SK-MEL-5 (cell line): ENCODE data around the gene ANKRD6. TPM values are rescaled to one million over a fixed set of nuclear protein-coding genes. Genes with fewer than 3 reads are reported as not detected.

Experiments
- DNase-seq: peaks from one replicate; pipeline ENCODE4 v3.0.0-alpha.2; 2016; ENCODE audit warnings: low read depth, low spot score
- in situ Hi-C: cut with HindIII; loops from 2 replicates; pipeline ENCODE4 v1.10.0; 2016; ENCODE audit warnings: low sequenced_read_pairs, high pct_unique_total_duplicates, low pct_unique_long_range_greater_than_20kb
- total RNA-seq: library from RNA; depleted of rRNA; stranded (reverse); fragments of >200 nt; shearing (Covaris generic); gene quantifications from 2 replicates; pipeline ENCODE4 v1.2.3, GENCODE V29; 2014

The ANKRD6 gene
- total RNA-seq, 1 experiment from 2014 or later: 19.3 TPM

- in situ Hi-C loops: no loop called here
- no peak for DNase-seq
Measured at GRCh38 chr6:89566008-89566800, 133.3 kb downstream of the ANKRD6 start.

DNA sequence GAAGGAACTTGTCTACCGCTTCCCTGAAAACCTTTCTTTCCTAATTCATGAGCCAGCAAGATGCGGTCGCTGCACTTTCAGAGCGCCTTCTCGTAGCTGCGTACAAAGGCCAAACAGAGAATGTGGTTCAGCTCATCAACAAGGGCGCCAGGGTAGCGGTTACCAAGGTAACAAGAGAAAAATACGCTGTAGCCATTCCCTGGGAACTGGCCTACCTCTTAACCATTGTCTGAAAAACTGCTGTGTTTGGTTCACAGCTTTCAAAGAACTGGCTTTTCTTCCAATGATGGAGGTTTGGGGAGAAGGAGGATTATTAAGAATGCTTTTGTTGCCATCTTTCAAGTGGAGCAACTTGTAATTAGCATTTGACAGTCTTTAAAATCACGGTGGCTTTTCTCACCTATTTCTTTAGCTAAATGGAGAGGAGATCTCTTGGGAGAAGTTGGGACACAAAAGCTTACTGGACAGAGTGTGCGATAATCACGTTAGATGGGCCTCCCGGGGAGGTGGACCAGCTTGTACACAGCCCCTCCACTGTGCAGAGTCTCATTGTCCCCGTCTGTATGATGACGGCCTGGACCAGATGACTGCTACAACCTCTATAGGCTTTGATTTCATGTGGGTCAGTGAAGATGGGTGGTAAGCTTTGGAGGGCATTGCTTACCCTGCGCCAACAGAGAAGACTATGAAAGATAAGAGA is 134.1 kb downstream of the ANKRD6 start:
- no peak for DNase-seq

DNA sequence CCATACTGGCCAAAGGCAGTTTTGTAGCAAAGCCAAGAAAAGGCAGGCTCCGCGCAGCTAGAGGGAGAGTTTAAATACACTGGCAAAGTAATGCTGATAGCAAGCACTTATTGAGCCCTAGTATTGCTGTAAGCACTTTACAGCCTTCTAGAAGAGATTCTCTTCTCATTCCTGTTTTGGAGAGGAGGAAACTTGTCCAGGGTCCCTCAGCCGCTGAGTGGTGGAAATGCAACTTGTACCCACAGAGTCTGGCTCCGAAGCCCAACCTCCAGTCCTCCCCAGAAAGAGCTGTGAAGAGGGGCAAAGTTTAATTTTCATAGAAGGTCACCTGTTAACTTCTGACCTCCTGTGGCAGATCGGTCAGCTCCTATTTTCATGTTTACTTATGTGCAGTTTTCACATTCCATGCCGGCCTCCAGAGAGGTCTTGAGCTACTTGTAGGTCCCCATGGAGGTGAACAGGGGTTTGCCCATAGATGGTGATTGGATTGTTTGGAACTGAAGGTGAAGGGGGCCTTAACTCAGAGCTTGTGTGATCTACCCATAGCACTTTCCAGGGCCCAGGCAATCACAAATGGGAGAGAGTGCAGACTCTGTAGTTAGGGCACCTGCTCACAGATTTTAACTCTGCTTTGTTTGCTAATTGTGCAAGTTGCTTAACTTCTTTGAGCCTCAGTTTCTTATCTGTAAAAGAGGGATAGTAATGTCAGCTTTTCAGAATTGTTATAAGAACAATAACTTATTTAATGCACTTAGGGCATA is 134.9 kb downstream of the ANKRD6 start:
- DNase-seq: no peak
- in situ Hi-C loops: no loop called here

More for the DNA sequence above, 134.1 kb downstream of the ANKRD6 start:
- in situ Hi-C loops: no loop called here

GRCh38 chr6:89574910-89575561 is 142.1 kb downstream of the ANKRD6 start:
- in situ Hi-C loops: no loop called here
- DNase-seq: no peak

GRCh38 chr6:89575562-89575960 is 142.6 kb downstream of the ANKRD6 start:
- DNase-seq: no peak
- in situ Hi-C loops: no loop called here

DNA sequence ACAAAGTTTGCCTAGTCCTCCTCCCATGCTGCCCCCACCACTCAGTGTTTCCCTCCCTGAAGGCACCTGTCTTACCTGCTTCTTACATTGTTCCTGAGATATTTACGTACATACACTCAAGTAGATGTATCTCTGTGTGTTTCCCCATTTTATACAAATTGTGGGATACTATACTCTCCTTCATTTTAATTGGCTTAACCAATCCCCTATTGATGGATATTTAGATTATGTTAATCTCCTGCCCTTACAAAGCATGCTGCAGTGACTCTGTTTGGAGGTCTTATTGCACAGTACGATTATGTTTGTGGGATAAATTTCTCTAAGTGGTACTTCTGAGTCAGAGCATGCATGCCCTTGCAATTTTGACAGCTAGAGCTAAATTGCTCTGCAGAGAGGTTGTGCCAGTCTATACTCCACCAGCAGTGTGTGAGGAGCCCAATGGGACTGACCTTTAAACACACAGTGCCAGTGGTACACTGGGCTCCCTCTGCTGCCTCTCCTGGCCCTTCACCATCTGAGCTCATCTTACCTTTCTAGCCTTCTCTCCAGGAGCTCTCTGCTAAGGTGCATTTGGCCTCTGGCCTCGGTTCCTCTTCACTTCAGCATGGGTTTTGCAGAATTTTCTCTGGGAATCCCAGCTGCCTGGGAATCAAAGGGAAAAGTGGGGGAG is 148.2 kb downstream of the ANKRD6 start:
- no peak for DNase-seq
- in situ Hi-C loops: no loop called here

- in situ Hi-C loops: no loop called here
- DNase-seq: no peak
Measured at GRCh38 chr6:89581689-89582088, 148.7 kb downstream of the ANKRD6 start.

DNA sequence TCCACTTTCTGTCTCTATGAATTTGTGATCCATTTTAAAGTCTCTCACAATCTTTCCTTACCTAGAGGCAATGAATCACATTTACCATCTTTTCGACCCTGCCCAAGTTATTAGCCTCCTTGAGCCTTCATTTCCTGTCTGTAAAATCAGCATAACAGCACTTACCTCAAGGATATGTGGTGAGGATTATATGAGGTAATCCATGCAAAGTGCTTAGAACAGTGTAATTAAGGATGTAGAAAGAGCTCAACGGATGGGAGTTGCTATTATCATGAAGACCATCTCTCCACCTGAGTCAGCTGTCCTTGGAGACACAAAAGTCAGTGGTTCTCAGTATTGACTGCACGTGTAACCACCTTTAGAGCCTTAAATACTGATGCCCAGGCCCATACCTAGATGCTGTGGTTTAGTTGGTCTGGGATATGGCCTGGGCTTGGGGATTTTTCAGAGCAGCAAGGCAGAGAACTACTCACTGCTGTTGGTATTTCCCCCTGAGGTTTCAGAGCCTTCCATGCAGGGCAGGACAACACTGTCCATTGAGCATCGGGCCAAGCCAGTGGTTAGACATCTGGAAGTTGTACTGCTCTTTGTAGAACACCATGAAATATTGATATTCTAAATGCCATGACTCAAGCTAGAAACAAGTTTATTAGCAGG is 149.8 kb downstream of the ANKRD6 start:
- no peak for DNase-seq
- in situ Hi-C loops: no loop called here

DNA sequence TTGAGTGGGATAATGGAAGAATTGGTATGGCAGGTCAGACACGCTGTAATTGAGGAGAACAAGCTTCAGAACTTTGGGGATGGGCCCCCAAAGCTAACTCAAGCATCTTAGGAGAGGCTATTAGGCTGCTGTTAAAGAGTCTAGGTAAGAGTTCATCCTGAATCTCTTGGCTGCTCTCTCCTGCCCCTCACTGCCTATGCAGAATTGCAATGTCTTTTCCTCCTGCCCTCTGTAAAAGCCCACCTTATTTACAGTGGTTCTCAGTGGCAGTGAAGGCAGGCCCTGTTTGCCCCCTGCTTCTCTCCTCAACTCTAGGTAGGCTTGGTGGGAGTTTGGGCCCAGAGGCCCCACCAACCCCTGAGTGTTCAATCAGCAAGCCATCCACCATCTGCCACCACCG is 150.6 kb downstream of the ANKRD6 start:
- DNase-seq: no peak
- in situ Hi-C loops: no loop called here

DNA sequence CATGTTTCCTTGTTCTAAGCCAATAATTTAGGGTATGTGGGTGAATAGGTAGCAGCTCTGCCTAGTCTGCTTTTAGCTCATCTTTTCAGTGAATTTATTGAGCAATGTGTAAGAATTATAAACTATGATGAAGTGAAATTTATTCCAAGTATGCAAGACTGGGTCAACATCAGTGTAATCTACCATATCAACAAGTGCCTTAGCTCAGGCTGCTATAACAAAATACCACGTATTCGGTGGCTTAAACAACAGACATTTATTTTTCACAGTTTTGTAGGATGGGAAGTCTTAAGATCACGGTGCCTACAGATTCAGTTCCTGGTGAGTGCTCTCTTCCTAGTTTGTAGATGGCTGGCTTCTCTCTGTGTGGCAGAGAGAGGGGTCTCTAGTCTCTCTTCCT is 151.6 kb downstream of the ANKRD6 start:
- in situ Hi-C loops: no loop called here
- no peak for DNase-seq

GRCh38 chr6:89585154-89585553 is 152.2 kb downstream of the ANKRD6 start:
- in situ Hi-C loops: no loop called here
- no peak for DNase-seq

- no peak for DNase-seq
- in situ Hi-C loops: no loop called here
Measured at GRCh38 chr6:89589297-89590025, 156.5 kb downstream of the ANKRD6 start.

DNA sequence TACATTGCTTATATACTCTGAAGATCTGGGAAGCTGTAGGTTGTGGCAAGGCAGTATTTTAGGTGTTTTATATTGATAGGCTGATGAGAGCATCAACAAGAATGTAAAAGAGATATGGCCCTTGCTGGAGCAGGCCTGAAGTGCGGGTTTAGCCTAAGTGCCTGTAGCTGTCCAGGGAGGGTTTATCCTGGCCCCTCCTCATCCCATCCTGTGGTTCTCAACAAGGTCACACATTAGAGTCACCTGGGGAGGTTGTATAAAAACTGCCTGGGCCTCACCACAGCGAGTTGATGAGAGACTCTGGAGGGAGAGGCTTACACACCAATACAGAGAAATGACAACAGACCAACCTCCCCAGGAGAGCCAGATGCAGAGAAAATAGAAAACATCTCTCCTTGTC is 157.2 kb downstream of the ANKRD6 start:
- no peak for DNase-seq
- in situ Hi-C loops: no loop called here

DNA sequence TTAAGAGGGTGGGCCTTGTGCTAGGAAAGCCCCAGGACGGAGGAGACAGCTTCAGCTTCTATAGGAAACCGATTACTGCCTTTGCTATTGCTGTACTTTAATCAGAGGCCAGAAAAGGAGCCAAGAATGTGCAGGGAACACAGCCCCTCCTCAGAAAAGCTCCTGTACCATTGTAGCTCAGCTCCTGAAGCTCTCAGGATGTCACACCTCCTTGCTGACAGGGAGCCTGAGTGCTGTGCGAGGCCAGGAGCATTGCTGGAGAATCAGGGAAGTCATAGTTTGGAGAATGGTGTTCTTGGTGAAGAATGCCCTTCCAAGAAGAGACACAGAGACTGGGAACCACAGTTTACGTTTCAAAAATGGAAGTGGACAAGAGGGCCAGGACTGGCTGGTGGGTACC is 158.8 kb downstream of the ANKRD6 start:
- in situ Hi-C loops: no loop called here
- DNase-seq: no peak

DNA sequence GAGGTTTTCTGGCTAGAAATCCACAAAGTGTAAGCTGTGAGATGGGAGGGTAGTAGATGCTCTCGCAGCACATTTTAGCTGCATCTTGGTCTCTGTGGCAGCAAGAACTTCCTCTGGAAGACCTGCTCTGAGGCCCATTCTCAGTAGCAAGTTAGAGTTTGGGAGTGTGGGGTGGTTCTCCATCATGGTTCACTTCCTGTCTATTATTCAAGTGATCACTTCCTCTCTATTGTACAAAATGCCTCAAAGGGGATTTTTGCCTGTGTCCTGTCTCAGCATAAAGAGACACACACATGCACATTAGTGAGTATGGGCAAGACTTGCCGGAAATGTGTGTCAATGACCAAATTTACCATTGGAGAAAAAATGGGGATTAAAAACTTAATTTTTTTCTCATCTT is 163.1 kb downstream of the ANKRD6 start:
- in situ Hi-C loops: no loop called here
- no peak for DNase-seq

DNA sequence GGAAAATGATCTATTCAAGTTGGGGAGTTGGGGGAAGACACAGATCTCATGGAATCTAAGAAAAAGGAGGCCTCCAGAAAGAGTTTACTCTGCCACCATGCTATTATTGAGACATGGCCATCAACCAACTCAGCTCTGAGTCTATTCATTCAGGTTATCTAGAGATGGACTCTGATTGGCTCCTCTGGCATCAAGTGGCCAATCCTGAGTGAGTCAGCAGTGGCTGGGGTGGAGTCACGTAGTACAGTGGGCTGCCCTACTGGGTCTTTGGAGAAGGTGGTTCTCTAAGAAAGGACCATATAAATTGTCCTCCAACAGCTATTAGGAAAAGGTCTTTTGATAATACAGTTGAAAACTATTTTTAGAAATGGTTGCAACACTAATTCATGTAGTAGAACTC is 163.5 kb downstream of the ANKRD6 start:
- in situ Hi-C loops: no loop called here
- peak; percentile 58 for DNase-seq
